Activated effector memory CD4-positive, alpha-beta T cell treated with Interleukin-2 at 50 U/mL for 16 hours (primary cell): ENCODE measurements around the gene RASL10B.

Source experiments
- DNase-seq: peaks from one replicate; pipeline ENCODE4 v3.0.0-alpha.2; 2020

Gene RASL10B

GRCh38 chr17:35766489-35766877 is 35.0 kb downstream of the RASL10B start:
- no peak for DNase-seq

GRCh38 chr17:35766903-35767510 is 35.6 kb downstream of the RASL10B start:
- DNase-seq, result no peak

- no peak for DNase-seq
Measured at GRCh38 chr17:35768797-35769196, 37.4 kb downstream of the RASL10B start.

- DNase-seq, result no peak
Measured at GRCh38 chr17:35769895-35770486, 38.6 kb downstream of the RASL10B start.

GRCh38 chr17:35773129-35773528 is 41.7 kb downstream of the RASL10B start:
- no peak for DNase-seq

GRCh38 chr17:35773679-35774425 is 42.4 kb downstream of the RASL10B start:
- no peak for DNase-seq

GRCh38 chr17:35774499-35774898 is 43.1 kb downstream of the RASL10B start:
- no peak for DNase-seq

GRCh38 chr17:35775039-35775438 is 43.6 kb downstream of the RASL10B start:
- no peak for DNase-seq

- no peak for DNase-seq
Measured at GRCh38 chr17:35775583-35775982, 44.1 kb downstream of the RASL10B start.

GRCh38 chr17:35778641-35779196 is 47.3 kb downstream of the RASL10B start:
- DNase-seq, result no peak

- no peak for DNase-seq
Measured at GRCh38 chr17:35780950-35781349, 49.5 kb downstream of the RASL10B start.

- DNase-seq, result no peak
Measured at GRCh38 chr17:35784895-35785294, 53.5 kb downstream of the RASL10B start.

- DNase-seq, result no peak
Measured at GRCh38 chr17:35786941-35787432, 55.5 kb downstream of the RASL10B start.

GRCh38 chr17:35788477-35789368 is 57.3 kb downstream of the RASL10B start:
- no peak for DNase-seq

- DNase-seq, result no peak
Measured at GRCh38 chr17:35790841-35791240, 59.4 kb downstream of the RASL10B start.

- no peak for DNase-seq
Measured at GRCh38 chr17:35791681-35792350, 60.4 kb downstream of the RASL10B start.
